AG04449 (cell line): Measurements from ENCODE around the gene TAOK3.
"Not testable (repeated sequence)": the region's sequence is repeated elsewhere in the genome, so short reads cannot be mapped to it uniquely, and the experiment has no call there.

Experiments
- CTCF ChIA-PET: fragments of 350-600 bp; formaldehyde crosslinking; extraction: SDS; loops from one replicate; lab custom pipeline; 2021; ENCODE audit warnings: antibody characterized with exemption; lab: Yijun Ruan, JAX
- POLR2A ChIA-PET: fragments of 400-600, 350-600 bp; formaldehyde crosslinking; extraction: SDS; loops from one replicate; lab custom pipeline; 2020; ENCODE audit warnings: antibody characterized with exemption, inconsistent platforms; lab: Yijun Ruan, JAX
- DNase-seq: peaks from one replicate; pipeline ENCODE4 v3.0.0-alpha.2; 2010; ENCODE audit warnings: low read depth, low spot score
- H3K4me3 ChIP-seq: 2 replicates; pipeline ENCODE4 v1.5.1; 2011; ENCODE audit warnings: low read depth, mild to moderate bottlenecking, control low read depth, low read length
- TF ChIP-seq, protein P1 (sequence below): IDR thresholded peaks from one replicate; pipeline ENCODE4 v1.5.1; 2011; ENCODE audit warnings: mild to moderate bottlenecking, moderate library complexity, low read length, control low read depth, inconsistent platforms; ENCODE audit not compliant: insufficient read depth; ENCODE audit errors: missing control alignments

TAOK3 gene

DNA sequence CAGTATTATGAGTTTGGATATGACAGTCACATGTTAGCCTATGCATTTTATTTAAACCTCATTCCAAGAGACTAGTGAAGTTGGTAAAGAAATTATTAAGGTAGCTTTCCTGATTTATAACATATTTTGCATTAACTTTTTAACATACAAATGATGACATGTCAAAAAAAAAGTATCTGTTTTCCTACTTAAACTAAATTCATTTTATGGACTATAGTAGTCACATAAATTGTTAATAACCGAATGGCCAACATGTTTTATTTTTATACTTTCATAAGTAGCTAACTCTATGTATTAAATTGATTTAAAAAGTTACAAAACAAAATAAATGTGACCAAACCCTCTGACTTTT lies 14.7 kb downstream of the TAOK3 start:
- ChIA-PET CTCF (interaction anchor here (1.1 to 5.3 kb wide), 6 partner anchors 11 to 176 kb away, joined by 4 to 36 read pairs (median 8); partner anchors contain the start of gene SUDS3), POLR2A (interaction anchor here (1.3 kb wide), 1 partner anchor 15 kb away, joined by 8 read pairs; the partner anchor contains the start of gene TAOK3)
- DNase-seq = no peak
- H3K4me3 ChIP-seq = no peak overlapping the region
- TF ChIP-seq, protein P1, sequence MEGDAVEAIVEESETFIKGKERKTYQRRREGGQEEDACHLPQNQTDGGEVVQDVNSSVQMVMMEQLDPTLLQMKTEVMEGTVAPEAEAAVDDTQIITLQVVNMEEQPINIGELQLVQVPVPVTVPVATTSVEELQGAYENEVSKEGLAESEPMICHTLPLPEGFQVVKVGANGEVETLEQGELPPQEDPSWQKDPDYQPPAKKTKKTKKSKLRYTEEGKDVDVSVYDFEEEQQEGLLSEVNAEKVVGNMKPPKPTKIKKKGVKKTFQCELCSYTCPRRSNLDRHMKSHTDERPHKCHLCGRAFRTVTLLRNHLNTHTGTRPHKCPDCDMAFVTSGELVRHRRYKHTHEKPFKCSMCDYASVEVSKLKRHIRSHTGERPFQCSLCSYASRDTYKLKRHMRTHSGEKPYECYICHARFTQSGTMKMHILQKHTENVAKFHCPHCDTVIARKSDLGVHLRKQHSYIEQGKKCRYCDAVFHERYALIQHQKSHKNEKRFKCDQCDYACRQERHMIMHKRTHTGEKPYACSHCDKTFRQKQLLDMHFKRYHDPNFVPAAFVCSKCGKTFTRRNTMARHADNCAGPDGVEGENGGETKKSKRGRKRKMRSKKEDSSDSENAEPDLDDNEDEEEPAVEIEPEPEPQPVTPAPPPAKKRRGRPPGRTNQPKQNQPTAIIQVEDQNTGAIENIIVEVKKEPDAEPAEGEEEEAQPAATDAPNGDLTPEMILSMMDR = no peak

DNA sequence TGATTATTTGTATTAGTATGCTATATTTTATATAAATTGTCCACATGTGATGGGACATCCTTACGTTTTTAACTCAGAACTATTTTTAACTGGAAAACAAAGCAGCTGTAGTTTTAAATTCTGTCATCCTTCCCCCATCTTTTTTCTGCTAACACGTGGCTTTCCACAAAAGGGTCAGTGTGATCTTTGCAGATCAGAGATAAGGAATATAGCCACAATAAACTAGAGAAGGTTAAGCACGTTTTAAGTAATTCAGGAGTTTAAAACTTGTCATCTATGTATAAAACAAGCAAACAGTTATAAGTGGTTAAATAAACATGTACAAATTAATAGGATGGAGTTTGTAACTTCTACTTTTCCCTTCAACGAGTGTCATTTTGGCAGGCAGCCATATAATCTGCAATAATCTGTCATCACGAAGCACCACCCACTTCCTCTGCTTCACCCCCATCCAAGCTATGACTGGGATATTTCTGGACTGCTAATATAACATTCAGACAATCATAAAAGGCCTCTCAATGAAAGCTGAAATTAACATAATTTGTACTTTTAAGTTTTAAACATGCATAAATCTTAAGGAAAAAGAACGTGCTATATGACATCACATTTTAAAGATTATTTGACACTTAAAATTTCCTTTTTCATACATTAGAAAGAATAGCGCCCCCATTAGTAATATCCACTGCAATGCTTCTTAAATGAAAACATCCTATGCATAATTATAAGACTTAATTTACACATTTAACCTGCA lies 15.3 kb downstream of the TAOK3 start:
- H3K4me3 ChIP-seq = no peak overlapping the region
- DNase-seq = no peak
- CTCF ChIA-PET = interaction anchor here (1.1 to 5.3 kb wide), 7 partner anchors 9 to 175 kb away, joined by 4 to 36 read pairs (median 6); partner anchors contain the start of gene SUDS3
- TF ChIP-seq, protein P1 = no peak
- POLR2A ChIA-PET = interaction anchor here (0.6 to 1.3 kb wide), 4 partner anchors 15 to 210 kb away, joined by 3 to 9 read pairs (median 6); partner anchors contain the start of gene TAOK3

DNA sequence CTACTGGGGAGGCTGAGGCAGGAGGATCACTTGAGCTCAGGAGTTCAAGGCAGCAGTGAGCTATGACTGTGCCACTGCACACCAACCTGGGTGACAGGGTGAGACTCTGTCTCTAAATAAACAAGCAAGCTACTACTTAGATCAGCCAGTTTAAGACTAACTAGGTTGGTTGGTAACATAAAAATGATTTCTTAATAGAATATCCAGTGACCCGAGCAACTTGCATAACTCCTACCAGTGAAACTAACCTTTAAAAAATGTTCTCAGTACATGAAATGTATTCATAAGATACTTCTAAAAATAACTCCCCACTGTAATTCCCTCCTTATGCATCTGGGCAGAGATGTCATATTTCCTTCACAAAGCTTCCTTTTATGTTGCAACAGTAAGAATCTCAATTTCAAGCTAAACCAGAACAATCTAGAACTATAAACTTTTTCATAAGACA lies 15.9 kb downstream of the TAOK3 start:
- CTCF ChIA-PET = interaction anchor here (1.3 to 5.3 kb wide), 5 partner anchors 9 to 175 kb away, joined by 5 to 36 read pairs (median 11); partner anchors contain the start of gene SUDS3
- peak; percentile 76 for DNase-seq
- POLR2A ChIA-PET = interaction anchor here (0.6 to 1.3 kb wide), 4 partner anchors 16 to 209 kb away, joined by 3 to 9 read pairs (median 6); partner anchors contain the start of gene TAOK3
- peak overlapping the region; percentile 19; the same call in 1 of the 2 replicates for H3K4me3 ChIP-seq
- TF ChIP-seq, protein P1 = no peak

DNA sequence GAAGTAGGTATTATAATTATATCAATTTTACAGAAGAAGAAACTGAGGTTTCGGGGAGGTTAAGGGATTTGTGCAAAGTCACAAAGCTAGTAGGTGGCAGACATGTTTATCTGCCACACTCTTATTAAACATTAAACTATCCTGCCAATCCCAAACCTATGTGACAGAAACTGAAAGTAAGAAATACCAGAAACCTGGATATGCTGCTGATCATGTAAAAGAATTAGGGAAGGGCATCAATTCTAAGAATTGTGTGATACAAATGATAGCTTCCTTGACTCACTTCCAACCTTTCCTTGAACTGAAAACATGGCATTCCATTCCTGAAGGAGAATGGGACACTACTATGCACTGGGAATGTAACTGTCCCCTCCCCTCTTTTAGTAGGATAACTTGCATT lies 16.9 kb downstream of the TAOK3 start:
- no peak for DNase-seq
- ChIA-PET CTCF (interaction anchor here (0.8 to 5.3 kb wide), 6 partner anchors 9 to 174 kb away, joined by 3 to 36 read pairs (median 10); partner anchors contain the start of gene SUDS3), POLR2A (interaction anchor here (0.6 kb wide), 1 partner anchor 48 kb away, joined by 3 read pairs; no protein-coding TSS in a partner anchor)
- TF ChIP-seq, protein P1 = no peak
- H3K4me3 ChIP-seq = no peak overlapping the region

DNA sequence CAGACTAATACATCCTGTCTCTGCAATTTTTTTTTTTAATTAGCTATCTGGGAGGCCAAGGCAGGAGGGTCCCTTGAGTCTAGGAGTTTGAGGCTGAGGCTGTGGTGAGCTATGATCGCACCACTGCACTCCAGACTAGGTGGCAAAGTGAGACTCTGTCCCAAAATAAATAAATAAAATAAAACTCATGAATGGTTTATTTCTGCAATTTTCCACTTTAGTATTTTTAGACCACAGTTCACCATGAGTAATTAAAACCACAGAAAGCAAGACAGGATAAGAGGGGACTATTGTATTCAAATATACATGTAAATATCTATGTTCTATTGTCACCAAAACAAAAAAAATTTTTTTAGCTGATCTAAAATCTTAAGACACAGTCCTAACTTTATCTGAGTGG lies 17.8 kb downstream of the TAOK3 start:
- no peak for DNase-seq
- ChIA-PET POLR2A (interaction anchor here (0.6 kb wide), 1 partner anchor 134 kb away, joined by 4 read pairs; no protein-coding TSS in a partner anchor), CTCF (interaction anchor here (1.3 to 5.3 kb wide), 4 partner anchors 17 to 173 kb away, joined by 3 to 31 read pairs (median 10); partner anchors contain the start of gene SUDS3)
- H3K4me3 ChIP-seq = no peak overlapping the region
- TF ChIP-seq, protein P1 = no peak

DNA sequence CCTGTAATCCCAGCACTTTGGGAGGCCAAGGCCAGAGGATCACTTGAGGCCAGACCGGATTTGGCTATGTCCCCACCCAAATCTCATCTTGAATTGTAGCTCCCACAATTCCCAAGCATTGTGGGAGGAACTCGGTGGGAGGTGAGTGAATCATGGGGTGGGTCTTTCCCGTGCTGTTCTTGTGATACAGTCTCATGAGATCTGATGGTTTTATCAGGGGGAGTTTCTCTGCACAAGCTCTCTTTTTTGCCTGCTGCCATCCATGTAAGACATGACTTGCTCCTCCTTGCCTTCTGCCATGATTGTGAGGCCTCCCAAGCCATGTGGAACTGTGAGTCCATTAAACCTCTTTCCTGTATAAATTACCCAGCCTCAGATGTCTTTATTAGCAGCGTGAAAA lies 18.2 kb downstream of the TAOK3 start:
- DNase-seq, H3K4me3 ChIP-seq: not testable (repeated sequence)
- ChIA-PET POLR2A (interaction anchor here (0.6 kb wide), 1 partner anchor 133 kb away, joined by 4 read pairs; no protein-coding TSS in a partner anchor), CTCF (interaction anchor here (1.3 to 5.3 kb wide), 5 partner anchors 16 to 173 kb away, joined by 3 to 31 read pairs (median 9); partner anchors contain the start of gene SUDS3)
